Colonic mucosa (tissue), 4 donors: ENCODE measurements around the gene BTG1. TPM values are rescaled to one million over a fixed set of nuclear protein-coding genes. Genes with fewer than 3 reads are reported as not detected.

Experiments used
- DNase-seq: peaks from one replicate; pipeline ENCODE4 v3.0.0-alpha.2; 2020
- H3K27ac ChIP-seq: fragments of 200-600 bp; one replicate; pipeline ENCODE4 v1.8.0; 2021
- H3K27me3 ChIP-seq: fragments of 200-600 bp; one replicate; pipeline ENCODE4 v1.8.0; 2021
- H3K36me3 ChIP-seq: fragments of 200-600 bp; one replicate; pipeline ENCODE4 v1.8.0; 2021
- H3K4me1 ChIP-seq: fragments of 200-600 bp; one replicate; pipeline ENCODE4 v1.8.0; 2021; ENCODE audit warnings: mild to moderate bottlenecking
- H3K4me3 ChIP-seq: fragments of 200-600 bp; one replicate; pipeline ENCODE4 v1.8.0; 2021
- H3K9ac ChIP-seq, 2 donors: one replicate each; pipeline ENCODE4 v1.7.0; 2013; ENCODE audit warnings: control low read depth in 2 of 2, low read depth in 2 of 2, low read length in 2 of 2
- H3K9me3 ChIP-seq: fragments of 200-600 bp; one replicate; pipeline ENCODE4 v1.8.0; 2021
- CTCF ChIP-seq: fragments of 200-600 bp; IDR thresholded peaks from one replicate; pipeline ENCODE4 v1.8.0; 2022; ENCODE audit warnings: antibody characterized with exemption, mild to moderate bottlenecking
- intact Hi-C: fragments of 100-400 bp; cut with DNase I; formaldehyde crosslinking; loops from one replicate; pipeline ENCODE4 v1.14.1; 2022
- total RNA-seq, 2 donors: library from RNA; stranded (reverse); fragmentation: NEBNext Ultra II Directional in 1 of 2; extraction: Animal tissue kit (Norgen Biotek cat#: 25700) in 1 of 2; gene quantifications; one replicate each; pipeline ENCODE4 v1.2.1, GENCODE V29; 2021
- donor health status: healthy.
- donor health status: DM: no; HTN: no; CAD: no.
- donor health status: DM: no; HTN: no; CAD: no.

The BTG1 gene
- total RNA-seq, 2 donors from 2014 or later = 87.1 to 152 TPM

DNA sequence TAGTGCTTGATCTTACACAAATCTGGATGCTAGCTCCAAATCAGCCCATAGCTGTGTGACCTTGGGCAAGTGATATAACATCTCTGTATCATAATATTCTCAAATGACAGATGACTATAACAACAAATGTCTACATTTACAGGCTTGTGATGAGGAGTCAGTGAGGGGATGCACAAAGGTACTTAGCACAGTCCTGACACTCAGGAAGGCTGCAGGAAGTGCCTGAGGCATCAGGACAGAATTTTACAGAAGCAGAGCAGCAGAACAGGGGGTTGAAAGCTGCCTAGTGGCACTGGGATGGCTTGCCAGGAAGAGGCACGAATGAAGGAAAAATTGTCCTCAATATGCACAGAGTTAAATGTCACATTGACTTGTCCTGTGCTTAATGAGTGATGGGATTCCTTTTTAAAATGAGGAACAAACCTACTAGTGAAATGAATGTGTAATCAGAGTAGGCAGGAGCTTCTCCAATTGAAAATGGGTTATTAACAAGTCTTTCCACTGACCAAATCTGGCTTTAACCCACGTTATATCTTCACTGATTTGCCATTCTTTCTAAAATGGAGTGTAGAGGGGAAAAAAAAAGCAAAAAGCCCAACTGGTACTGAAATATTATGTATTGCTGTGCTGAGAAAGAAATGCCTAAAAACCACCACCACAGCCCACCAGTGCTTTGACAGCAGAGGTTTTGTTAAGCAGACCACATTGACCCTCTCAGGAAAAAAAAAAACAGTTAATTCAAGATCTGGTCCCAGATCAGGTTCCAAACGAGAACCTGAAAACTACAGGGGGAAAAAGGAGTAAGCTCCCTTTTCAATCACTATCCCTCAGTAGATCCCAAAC lies 11.6 kb downstream of the BTG1 start:
- no peaks in the 10 kb centered on the region for H3K36me3 ChIP-seq
- TF ChIP-seq CTCF = no peak
- H3K27me3 ChIP-seq = no peaks in the 10 kb centered on the region
- H3K9ac ChIP-seq = peak overlapping the region in 1 of 2 donors; percentile 44
- H3K4me3 ChIP-seq = no peak overlapping the region
- DNase-seq = no peak
- H3K4me1 ChIP-seq = peaks cover 20% of the 10 kb centered on the region
- H3K9me3 ChIP-seq = no peaks in the 10 kb centered on the region
- H3K27ac ChIP-seq = peak overlapping the region; percentile 68
- intact Hi-C loops = no loop called here

DNA sequence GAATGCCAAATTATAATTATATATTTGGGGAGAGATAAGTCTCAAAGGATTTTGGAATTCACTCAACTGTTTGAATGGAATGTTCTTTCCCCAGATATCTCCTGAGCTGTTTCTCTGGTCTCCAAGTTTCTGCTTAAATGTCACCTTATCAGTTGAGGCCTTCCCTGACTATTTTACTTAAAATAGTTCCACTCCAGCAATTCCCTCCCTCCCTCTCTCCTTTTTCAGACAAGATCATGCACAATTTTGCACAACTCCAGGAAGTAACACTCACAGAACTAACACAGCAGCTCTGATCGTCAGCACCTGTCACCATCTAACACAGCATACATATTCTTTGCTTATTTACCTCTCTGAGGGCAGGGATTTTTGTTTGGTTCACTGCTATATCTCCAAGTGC lies 12.5 kb downstream of the BTG1 start:
- peaks cover 20% of the 10 kb centered on the region for H3K4me1 ChIP-seq
- H3K27me3 ChIP-seq = no peaks in the 10 kb centered on the region
- no peak overlapping the region for H3K9ac ChIP-seq
- intact Hi-C loops = no loop called here
- H3K27ac ChIP-seq = peak overlapping the region; percentile 36
- no peaks in the 10 kb centered on the region for H3K9me3 ChIP-seq
- DNase-seq = no peak
- no peak overlapping the region for H3K4me3 ChIP-seq
- no peak for TF ChIP-seq CTCF
- no peaks in the 10 kb centered on the region for H3K36me3 ChIP-seq

DNA sequence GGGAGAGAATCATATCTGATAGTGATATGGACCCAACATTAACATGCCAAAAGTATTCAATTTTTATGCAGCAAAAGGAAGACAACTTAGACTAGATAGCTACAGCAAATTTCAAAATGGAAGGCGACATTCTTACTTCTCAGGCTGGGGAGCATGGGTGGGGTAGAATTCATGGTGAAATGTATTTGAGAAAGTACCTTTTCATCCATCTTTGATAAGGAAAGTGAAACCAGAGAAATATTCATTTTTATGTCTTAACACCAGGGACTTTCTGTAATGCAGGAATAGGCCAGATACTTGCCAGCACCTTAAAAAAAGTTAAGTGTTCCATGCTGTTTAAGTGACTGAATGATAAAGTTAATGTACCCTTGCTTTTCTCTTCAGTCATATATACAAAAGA lies 13.4 kb downstream of the BTG1 start:
- DNase-seq = no peak
- Histone ChIP-seq H3K36me3 (no peaks in the 10 kb centered on the region), H3K9me3 (no peaks in the 10 kb centered on the region), H3K9ac (no peak overlapping the region), H3K4me1 (peaks cover 20% of the 10 kb centered on the region), H3K27me3 (no peaks in the 10 kb centered on the region), H3K27ac (no peak overlapping the region), H3K4me3 (no peak overlapping the region)
- intact Hi-C loops = no loop called here
- no peak for TF ChIP-seq CTCF

DNA sequence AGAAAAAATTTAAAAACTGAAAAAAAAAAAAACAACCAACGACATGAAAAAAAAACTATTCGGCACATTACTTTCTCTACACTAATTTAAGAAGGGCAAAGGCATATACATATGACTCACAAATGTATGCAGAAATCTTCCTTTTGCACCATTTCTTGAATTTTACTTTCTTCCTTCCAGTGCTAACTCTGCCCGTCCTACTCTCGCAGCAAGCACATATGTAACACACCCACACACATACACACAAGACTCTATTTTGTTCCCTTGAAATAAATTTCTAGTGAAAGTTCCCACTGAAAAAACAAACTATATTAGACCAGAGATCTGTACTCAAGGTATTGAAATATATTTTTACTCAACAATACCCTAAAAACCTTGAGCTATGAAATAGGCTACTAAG lies 14.6 kb downstream of the BTG1 start:
- TF ChIP-seq CTCF = no peak
- Histone ChIP-seq H3K9ac (no peak overlapping the region), H3K27ac (no peak overlapping the region), H3K4me1 (peaks cover 10% of the 10 kb centered on the region), H3K27me3 (no peaks in the 10 kb centered on the region), H3K4me3 (no peak overlapping the region), H3K36me3 (no peaks in the 10 kb centered on the region), H3K9me3 (no peaks in the 10 kb centered on the region)
- intact Hi-C loops = no loop called here
- no peak for DNase-seq

DNA sequence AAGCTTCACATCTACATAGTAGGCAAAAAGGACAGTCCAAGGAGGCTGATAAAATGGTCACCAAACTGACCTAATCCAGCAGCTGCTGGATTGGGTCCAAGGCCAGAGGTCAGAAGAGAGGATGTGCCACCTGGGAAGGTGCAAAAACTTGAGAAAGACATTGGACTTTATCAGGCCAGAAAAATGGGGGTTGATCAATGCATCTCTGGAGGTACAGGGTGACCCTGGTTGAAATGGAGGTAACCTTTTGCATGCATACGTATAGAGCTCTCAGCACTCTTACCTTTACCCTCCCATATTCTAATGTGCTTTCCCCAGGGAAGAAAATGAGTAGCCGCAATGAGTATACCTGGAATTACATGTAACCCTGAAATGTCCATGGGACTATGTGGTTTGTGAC lies 16.0 kb downstream of the BTG1 start:
- DNase-seq = no peak
- Histone ChIP-seq H3K4me1 (peaks cover 9% of the 10 kb centered on the region), H3K9ac (no peak overlapping the region), H3K36me3 (no peaks in the 10 kb centered on the region), H3K9me3 (no peaks in the 10 kb centered on the region), H3K27me3 (no peaks in the 10 kb centered on the region), H3K4me3 (no peak overlapping the region), H3K27ac (no peak overlapping the region)
- no peak for TF ChIP-seq CTCF
- intact Hi-C loops = no loop called here
